IPS-18a (cell line): Measurements from ENCODE around the gene MBIP.
"Not testable (repeated sequence)": the region's sequence is repeated elsewhere in the genome, so short reads cannot be mapped to it uniquely, and the experiment has no call there.

Experiments used
- H3K27ac ChIP-seq: one replicate; pipeline ENCODE4 v1.5.1; 2013; ENCODE audit warnings: low read length
- H3K27me3 ChIP-seq: one replicate; pipeline ENCODE4 v1.6.1; 2013; ENCODE audit warnings: mild to moderate bottlenecking, low read length; ENCODE audit not compliant: control insufficient read depth, insufficient read depth
- H3K36me3 ChIP-seq: one replicate; pipeline ENCODE4 v1.6.1; 2013; ENCODE audit warnings: low read depth, low read length; ENCODE audit not compliant: control insufficient read depth
- H3K4me1 ChIP-seq: one replicate; pipeline ENCODE4 v1.6.1; 2013; ENCODE audit warnings: low read depth, low read length; ENCODE audit not compliant: control insufficient read depth
- H3K4me3 ChIP-seq: one replicate; pipeline ENCODE4 v1.5.1; 2013; ENCODE audit warnings: low read length
- H3K9ac ChIP-seq: one replicate; pipeline ENCODE4 v1.6.1; 2013; ENCODE audit warnings: mild to moderate bottlenecking, low read length, moderate library complexity
- H3K9me3 ChIP-seq: one replicate; pipeline ENCODE4 v1.6.1; 2013; ENCODE audit warnings: low read depth, low read length; ENCODE audit not compliant: control insufficient read depth

The MBIP gene

DNA sequence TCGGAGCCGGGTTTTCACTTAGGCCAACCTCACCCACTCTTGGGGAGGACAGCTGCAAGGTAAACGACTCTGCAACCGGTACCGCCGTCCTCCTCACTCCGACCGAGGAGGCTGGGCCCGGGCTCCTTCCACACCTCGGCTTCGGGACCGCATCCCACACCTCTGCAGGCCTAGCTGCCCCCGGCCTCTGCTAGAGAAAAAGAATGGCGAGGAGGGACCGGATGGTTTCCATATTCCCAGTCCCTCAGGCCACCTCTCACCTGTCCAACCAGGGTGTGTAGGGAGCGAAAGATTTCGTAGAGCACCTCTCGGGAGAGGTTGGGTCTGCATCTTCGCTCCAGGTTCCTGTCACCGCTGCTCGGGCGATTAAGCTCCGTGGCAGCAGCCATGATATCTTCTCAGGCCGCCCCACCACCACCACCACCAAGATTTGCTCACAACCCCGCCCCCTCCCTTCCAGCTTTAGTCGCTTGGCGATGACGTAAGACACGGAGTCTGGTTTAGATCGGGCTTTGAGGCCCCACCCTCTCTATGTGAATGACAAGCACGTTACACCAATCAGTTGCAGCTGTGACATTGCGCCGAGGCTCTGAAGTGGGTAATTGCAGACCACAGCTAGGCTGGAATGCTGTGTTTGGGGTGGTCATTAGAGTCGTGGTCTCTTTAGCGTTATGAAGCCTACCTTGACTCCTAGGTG is at the start of gene MBIP:
MBIP (minus strand) TSS at position 438 of the 697 bp plus-strand sequence; CDS start at position 389, 49 bp downstream.
- H3K9ac ChIP-seq: peak within 1 kb of the TSS; percentile 87
- peak within 1 kb of the TSS; percentile 97 for H3K4me3 ChIP-seq
- H3K27ac ChIP-seq: peak within 1 kb of the TSS; percentile 84
- H3K27me3 ChIP-seq: no peaks in the 10 kb centered on the region
- no peaks in the 10 kb centered on the region for H3K36me3 ChIP-seq
- H3K9me3 ChIP-seq: no peaks in the 10 kb centered on the region
- peaks cover 10% of the 10 kb centered on the region for H3K4me1 ChIP-seq

DNA sequence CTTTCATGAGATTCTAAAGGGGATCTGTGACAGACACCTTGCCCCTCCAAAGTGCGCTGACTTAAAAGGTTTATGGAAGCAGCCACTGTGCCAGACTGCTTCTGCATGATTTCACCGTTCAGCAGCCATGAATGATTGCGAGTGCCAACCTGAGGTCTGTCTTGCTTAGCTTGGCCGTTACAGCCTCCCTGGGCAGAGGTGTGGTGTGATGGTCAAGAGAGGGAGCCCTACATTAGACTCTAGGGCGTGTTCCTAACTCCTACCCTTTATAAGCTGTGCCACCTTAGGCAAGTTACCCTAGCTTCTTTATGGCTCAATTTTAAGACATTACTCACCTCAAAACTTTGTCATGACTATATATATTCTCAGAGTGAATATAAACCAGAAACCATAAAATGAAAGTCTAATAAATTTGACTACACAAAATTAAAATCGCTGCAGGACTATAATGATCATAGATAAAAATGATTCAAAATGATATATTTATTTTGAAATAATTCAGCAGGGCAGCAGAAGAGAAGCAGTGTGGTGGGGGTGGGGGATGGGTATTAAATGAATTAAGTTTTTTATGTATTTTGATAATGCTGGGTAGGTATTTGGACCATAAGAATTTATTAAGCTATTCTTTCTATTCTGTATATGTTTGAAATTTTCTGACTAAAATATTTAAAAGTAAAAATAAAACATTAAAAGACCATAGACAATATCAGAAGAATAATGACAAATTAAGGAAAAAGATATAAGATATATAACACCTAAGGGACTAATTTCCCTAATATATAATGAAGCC is 47.7 kb upstream of the MBIP start:
- H3K36me3 ChIP-seq: no peaks in the 10 kb centered on the region
- H3K27ac ChIP-seq: no peak overlapping the region
- no peaks in the 10 kb centered on the region for H3K4me1 ChIP-seq
- H3K4me3 ChIP-seq: no peak overlapping the region
- H3K9ac ChIP-seq: no peak overlapping the region
- H3K9me3 ChIP-seq: no peaks in the 10 kb centered on the region
- H3K27me3 ChIP-seq: no peaks in the 10 kb centered on the region

DNA sequence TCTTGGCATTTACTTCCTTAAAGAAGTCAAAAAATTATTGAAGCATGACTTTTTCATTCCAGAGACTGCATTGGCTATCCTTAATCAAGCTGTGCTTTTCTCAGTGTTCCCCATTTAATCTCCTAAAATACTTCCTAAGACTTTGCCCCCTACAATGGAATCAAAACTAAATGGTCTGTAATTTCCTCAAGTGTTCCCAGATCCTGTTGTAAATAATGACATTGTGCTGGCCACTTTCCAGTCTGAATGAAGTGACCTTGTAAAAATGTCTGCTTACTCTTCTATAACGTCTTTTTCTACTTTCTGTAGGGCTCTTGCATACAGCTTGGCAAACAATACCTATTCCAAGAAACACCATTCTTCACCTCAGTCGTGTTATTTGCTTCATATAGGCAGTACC is 45.3 kb upstream of the MBIP start:
- Histone ChIP-seq H3K36me3 (no peaks in the 10 kb centered on the region), H3K4me3 (no peak overlapping the region), H3K4me1 (no peaks in the 10 kb centered on the region), H3K9me3 (no peaks in the 10 kb centered on the region), H3K9ac (no peak overlapping the region), H3K27ac (no peak overlapping the region), H3K27me3 (no peaks in the 10 kb centered on the region)

DNA sequence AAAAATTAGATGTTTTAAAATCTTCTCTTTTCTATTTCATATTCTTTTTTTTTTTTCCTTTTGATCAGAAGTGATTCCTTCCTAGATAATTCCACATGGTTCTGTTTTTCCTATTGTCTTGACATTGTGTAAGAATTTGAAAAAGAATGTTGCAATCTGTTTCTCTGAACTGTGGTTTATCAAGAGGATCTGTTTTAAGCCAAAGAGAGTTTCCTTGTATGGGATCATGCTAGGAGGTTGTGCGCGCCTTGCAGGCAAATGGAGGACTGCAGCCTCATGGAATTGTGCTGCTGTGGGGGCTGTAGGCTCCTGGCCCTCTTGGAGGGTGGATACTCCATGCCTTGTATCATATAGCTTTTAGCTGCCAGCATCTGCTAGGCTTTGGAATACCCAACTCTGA is 43.3 kb upstream of the MBIP start:
- Histone ChIP-seq H3K4me3 (no peak overlapping the region), H3K27me3 (no peaks in the 10 kb centered on the region), H3K4me1 (no peaks in the 10 kb centered on the region)

DNA sequence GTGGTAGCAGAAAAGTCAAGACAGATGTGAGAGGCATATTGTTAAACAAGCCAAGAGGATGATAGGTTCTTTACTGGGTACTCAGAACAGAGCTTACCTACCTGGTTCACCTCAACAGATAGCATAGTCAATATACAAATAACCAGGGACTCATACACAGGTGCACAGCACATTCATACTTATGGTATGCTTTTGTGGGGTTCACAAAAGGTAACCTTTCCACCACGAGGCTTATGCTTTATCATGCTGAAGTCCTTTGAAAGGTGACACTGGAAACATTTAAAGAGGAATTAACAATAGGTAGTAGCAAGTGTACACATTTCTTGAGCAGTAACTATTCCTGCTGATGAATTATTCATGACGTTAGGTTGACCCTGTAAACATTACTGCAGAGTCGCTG is 42.2 kb upstream of the MBIP start:
- H3K27ac ChIP-seq: no peak overlapping the region
- H3K36me3 ChIP-seq: no peaks in the 10 kb centered on the region

More for the DNA sequence above, 43.3 kb upstream of the MBIP start:
- Histone ChIP-seq H3K9ac (no peak overlapping the region), H3K9me3 (no peaks in the 10 kb centered on the region), H3K36me3 (no peaks in the 10 kb centered on the region), H3K27ac (no peak overlapping the region)

GRCh38 chr14:36361210-36361853 is 40.9 kb upstream of the MBIP start:
- Histone ChIP-seq H3K4me3 (no peak overlapping the region), H3K9ac (no peak overlapping the region), H3K4me1 (no peaks in the 10 kb centered on the region), H3K36me3 (no peaks in the 10 kb centered on the region), H3K27ac (no peak overlapping the region), H3K9me3 (peaks cover 5% of the 10 kb centered on the region), H3K27me3 (no peaks in the 10 kb centered on the region)

More for the DNA sequence above, 42.2 kb upstream of the MBIP start:
- Histone ChIP-seq H3K27me3 (no peaks in the 10 kb centered on the region), H3K4me1 (no peaks in the 10 kb centered on the region), H3K9me3 (no peaks in the 10 kb centered on the region), H3K9ac (no peak overlapping the region), H3K4me3 (no peak overlapping the region)

- Histone ChIP-seq H3K27ac (no peak overlapping the region), H3K36me3 (no peaks in the 10 kb centered on the region), H3K4me3 (no peak overlapping the region), H3K27me3 (no peaks in the 10 kb centered on the region), H3K9ac (no peak overlapping the region), H3K9me3 (peaks cover 5% of the 10 kb centered on the region), H3K4me1 (no peaks in the 10 kb centered on the region)
These were observed 36.4 kb upstream of the MBIP start for GRCh38 chr14:36356862-36357261.

DNA sequence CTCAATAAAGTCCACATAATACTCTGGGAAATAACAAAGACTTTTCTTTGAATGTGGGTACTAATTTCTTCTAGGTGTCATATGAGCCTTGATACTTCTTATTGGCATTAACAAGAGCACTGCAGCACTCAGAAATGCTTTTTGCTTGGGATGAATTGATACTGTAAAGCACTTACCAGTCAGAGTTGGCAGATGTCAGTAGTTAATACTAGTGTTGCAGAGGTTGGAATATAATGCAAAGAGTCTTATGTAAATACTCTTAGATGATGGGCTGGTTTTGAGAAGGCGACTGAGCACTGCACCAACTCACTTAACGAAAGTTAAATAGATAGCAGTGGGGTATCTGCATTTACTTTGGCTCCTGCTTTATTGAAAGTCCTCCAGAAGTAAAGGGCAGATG is 25.6 kb upstream of the MBIP start:
- Histone ChIP-seq H3K27me3 (no peaks in the 10 kb centered on the region), H3K4me3 (no peak overlapping the region), H3K27ac (no peak overlapping the region), H3K36me3 (no peaks in the 10 kb centered on the region), H3K9me3 (no peaks in the 10 kb centered on the region), H3K4me1 (no peaks in the 10 kb centered on the region), H3K9ac (no peak overlapping the region)

GRCh38 chr14:36344211-36344610 is 23.8 kb upstream of the MBIP start:
- Histone ChIP-seq H3K36me3 (no peaks in the 10 kb centered on the region), H3K9me3 (no peaks in the 10 kb centered on the region), H3K27me3 (no peaks in the 10 kb centered on the region)

GRCh38 chr14:36341811-36342210 is 21.4 kb upstream of the MBIP start:
- not testable (repeated sequence) for H3K9ac ChIP-seq, H3K36me3 ChIP-seq, H3K4me1 ChIP-seq, H3K9me3 ChIP-seq, H3K27ac ChIP-seq, H3K4me3 ChIP-seq, H3K27me3 ChIP-seq

More at GRCh38 chr14:36344211-36344610, 23.8 kb upstream of the MBIP start:
- H3K4me3 ChIP-seq: no peak overlapping the region
- no peak overlapping the region for H3K27ac ChIP-seq
- no peak overlapping the region for H3K9ac ChIP-seq
- H3K4me1 ChIP-seq: no peaks in the 10 kb centered on the region

DNA sequence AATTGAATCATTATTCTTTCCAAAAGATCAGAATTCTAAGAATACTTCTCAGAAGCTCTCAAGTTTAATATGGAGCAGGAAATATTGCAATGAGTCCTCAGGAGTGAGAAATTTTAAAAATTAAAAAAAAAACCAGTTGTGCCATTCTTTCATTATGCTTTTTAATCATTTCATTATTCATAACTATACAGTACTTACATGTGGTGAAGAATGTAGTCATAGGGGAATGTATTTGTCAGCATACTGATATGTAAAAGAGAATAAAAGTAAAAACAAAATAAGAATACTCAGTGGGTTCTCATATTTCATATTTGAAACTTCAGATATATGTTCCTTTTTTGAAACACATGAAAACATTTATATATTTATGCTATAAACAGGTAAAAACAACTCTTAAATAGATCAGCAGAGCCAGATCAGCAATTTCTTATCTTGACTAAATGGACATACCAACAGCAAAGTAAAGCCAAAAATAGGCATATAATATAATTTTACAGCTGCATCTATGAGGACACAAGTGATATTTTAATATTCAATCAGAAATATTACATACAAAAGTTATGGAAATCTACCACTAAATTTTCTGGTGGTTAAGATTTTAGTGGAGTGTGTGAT is 19.9 kb upstream of the MBIP start:
- Histone ChIP-seq H3K9ac (no peak overlapping the region), H3K27me3 (no peaks in the 10 kb centered on the region), H3K27ac (no peak overlapping the region), H3K4me3 (no peak overlapping the region), H3K36me3 (no peaks in the 10 kb centered on the region), H3K9me3 (no peaks in the 10 kb centered on the region), H3K4me1 (no peaks in the 10 kb centered on the region)
